Fibroblast of pulmonary artery (primary cell): Measurements from ENCODE around the gene PPP3R1.

Experiments used
- DNase-seq: peaks from one replicate; pipeline ENCODE4 v3.0.0-alpha.2; 2010; ENCODE audit warnings: low read depth
- H3K4me3 ChIP-seq: replicated peaks from 2 replicates; pipeline ENCODE4 v1.5.1; 2011; ENCODE audit warnings: low read depth, mild to moderate bottlenecking, control low read depth, low read length, moderate library complexity
- TF ChIP-seq, protein P1 (sequence below): IDR thresholded peaks from 2 replicates; pipeline ENCODE4 v1.5.1; 2011; ENCODE audit warnings: mild to moderate bottlenecking, control low read depth, low read length, inconsistent platforms; ENCODE audit errors: missing control alignments

PPP3R1 gene

DNA sequence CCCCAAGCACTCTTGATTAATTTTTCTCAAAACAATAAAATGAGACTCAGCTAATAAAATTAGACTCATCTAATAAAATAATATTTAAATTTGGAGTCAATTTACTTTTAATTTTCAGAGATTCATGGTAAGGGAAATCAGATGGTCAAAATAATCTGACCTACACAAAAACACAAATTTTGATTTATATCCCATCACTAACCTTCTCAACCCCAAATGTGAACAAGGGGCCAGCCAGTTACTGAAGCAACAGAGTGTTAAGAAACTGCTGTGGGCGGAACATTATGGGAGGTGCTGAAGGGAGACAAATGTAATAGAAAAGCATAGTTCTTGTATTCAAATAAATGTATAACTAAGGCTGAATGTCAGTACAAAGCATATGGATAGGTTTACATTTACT lies 28.5 kb upstream of the PPP3R1 start:
- no peak overlapping the region for H3K4me3 ChIP-seq
- DNase-seq, result no peak
- TF ChIP-seq, protein P1, sequence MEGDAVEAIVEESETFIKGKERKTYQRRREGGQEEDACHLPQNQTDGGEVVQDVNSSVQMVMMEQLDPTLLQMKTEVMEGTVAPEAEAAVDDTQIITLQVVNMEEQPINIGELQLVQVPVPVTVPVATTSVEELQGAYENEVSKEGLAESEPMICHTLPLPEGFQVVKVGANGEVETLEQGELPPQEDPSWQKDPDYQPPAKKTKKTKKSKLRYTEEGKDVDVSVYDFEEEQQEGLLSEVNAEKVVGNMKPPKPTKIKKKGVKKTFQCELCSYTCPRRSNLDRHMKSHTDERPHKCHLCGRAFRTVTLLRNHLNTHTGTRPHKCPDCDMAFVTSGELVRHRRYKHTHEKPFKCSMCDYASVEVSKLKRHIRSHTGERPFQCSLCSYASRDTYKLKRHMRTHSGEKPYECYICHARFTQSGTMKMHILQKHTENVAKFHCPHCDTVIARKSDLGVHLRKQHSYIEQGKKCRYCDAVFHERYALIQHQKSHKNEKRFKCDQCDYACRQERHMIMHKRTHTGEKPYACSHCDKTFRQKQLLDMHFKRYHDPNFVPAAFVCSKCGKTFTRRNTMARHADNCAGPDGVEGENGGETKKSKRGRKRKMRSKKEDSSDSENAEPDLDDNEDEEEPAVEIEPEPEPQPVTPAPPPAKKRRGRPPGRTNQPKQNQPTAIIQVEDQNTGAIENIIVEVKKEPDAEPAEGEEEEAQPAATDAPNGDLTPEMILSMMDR, result no peak

DNA sequence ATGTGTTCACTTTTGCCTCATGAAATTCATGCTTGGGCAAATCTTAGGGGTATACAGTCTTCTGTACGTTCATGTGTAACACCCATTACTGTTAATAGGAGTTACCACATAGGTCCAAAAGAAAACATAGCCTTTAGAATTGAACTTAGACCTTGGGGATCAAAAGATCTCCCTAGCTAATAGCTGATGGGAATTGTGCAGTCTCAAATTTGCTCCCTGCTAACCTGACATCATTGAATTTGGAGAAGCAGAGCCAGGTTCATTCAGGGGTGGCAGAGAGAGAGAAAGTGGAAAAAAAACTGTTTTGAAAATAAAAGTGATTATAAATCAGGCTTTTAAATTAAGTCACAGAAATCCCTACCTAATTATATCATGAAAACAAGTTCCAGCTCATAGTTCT lies 28.0 kb upstream of the PPP3R1 start:
- TF ChIP-seq, protein P1, result no peak
- H3K4me3 ChIP-seq, result no peak overlapping the region
- DNase-seq, result no peak

DNA sequence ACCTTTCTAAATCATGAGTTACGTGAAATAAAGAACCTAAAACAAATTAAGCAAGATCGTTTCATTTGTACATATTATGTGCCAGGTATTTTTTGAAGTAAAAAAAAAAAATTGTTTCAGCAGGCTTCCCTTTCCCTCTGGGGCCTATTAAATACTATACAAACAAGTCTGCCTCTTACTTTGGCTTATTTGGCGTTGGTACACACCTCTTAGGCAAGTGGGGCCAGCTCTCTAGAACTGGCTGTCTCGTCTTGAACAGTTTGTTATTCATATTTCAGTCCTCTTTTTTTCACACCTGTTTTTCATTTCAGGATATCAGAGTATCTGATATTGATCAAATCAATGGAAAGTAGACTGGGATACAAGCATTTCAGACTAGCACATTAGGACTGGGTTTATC lies 27.4 kb upstream of the PPP3R1 start:
- no peak for DNase-seq
- TF ChIP-seq, protein P1, result no peak
- no peak overlapping the region for H3K4me3 ChIP-seq

DNA sequence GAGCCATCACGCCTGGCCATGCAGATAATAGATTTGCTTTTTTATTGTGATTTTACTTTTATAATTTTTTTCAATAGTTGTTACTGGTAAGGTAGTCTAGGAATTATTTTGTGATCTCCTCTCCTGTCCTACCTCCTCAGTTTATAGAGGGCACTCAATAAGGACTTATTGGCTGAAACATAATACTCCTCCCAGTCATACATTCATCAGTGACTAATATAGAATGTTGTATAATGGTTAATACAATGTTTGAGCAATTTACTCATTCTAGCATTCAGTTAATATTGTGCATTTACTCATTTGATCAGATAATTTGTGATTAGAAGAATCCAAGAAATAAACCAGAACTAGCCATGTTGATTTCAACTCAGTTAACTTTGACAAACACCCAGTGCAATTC lies 25.8 kb upstream of the PPP3R1 start:
- DNase-seq, result no peak
- H3K4me3 ChIP-seq, result no peak overlapping the region
- TF ChIP-seq, protein P1, result no peak

DNA sequence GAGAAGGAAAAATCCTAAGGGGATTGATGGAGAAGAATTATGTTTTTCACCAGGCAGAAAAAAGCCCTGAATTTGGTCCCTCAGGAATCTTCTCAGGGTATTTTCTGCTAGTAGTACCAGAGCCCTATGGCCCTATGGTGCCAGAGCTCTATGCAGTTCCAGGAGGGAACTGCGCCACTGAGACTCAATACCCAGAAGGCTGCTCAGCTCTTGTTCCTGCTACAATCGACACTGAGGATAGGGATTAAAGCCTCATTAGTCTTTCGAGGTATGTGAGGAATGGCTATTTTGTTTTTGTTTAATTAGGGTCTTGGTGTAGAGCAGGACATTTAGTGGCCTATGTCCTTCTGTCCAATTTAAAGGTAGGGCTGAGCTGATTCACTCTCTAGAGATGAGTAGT lies 21.7 kb upstream of the PPP3R1 start:
- no peak for DNase-seq
- TF ChIP-seq, protein P1, result no peak
- H3K4me3 ChIP-seq, result no peak overlapping the region

DNA sequence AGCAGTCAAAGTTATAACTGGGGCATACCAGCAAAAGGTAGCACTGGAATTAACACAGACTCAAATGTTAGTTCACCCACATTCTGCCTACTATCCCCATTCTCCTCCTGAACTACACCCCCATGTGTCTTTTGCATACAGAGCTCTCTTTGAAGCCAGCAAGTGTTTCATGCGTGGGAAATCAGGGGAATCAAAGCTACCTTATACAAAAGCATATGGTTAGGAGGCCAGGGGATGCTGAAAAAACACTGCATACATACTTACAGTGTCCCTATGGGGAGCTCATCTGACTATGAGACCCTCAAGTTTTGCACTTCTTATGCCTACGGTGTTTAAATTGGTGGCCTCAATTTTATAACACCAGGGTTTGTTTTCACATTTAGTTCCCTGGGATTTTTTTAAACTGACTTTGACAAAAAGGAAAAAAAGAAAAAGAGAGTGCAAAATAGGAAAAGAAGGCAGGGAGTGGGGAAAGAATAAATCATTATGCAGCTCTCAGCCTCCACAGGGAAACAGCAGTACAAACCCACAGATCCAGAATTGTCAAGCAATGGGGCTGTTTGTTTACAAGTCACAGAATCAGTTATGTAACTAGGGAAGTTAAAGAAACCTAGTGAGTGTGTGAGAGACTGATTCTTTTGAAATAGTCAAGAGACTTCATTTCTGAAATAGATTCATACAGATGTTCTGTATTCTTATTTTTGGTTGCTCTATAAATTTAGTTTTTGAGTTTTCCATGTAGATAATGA lies 20.1 kb upstream of the PPP3R1 start:
- DNase-seq, result no peak
- TF ChIP-seq, protein P1, result no peak
- no peak overlapping the region for H3K4me3 ChIP-seq

DNA sequence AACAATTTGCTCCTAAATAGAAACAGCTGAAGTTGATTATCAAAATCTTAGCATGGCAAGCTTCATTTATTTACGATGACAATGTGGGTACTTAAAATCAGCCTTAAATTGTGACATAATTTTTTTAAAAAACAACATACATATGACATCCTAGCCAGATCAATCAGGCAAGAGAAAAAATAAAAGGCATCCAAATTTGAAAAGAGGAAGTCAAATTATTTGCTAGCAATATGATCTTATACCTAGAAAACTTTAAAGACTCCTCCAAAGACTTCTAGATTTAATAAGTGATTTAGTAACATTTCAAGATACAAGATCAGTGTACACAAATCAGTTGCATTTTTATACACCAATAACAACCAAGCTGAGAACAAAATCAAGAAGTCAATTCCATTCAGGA lies 14.3 kb upstream of the PPP3R1 start:
- DNase-seq, result no peak
- H3K4me3 ChIP-seq, result no peak overlapping the region
- TF ChIP-seq, protein P1, result no peak
